ENCODE data around the gene KCNIP3. TPM values are rescaled to one million over a fixed set of nuclear protein-coding genes. Genes with fewer than 3 reads are reported as not detected.

The KCNIP3 gene
- polyA plus RNA-seq, 1 of the 3 experiments (the other 2 are of a cell fraction), result 0.97 TPM

DNA sequence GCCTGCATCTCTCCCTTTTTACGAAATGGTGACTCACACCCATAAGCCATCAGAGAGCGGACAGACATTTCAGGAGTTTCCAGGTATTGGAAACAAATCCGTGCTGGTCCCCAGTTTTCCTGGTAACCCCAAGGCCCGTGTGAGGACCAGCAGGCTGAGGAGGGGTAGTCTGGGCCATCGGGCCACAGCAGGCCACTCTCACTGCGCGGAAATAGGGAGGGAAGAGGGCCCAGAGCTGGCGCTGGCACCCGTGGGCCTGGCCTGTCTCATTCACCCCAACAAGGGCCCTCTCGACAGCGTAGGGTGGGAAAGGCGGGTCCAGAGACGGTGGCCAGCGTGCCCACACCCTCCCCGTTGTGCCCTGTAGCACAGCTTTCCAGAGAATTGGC lies 91.7 kb downstream of the KCNIP3 start:
- Histone ChIP-seq H2AFZ (ENCODE audit: low read depth) (no peak overlapping the region; the same call in 1 of the 2 replicates), H3K9me2 (no peaks in the 10 kb centered on the region), H3K27ac (ENCODE audit: low read depth in 2 of 2, low read length in 1 of 2) (no peak overlapping the region), H3K9ac (no peak overlapping the region), H3K4me1 (ENCODE audit: control insufficient read depth in 1 of 2, insufficient read depth in 2 of 2, low read depth in 1 of 2, low read length in 1 of 2) (no peaks in the 10 kb centered on the region), H3K27me3 (ENCODE audit: insufficient read depth) (no peaks in the 10 kb centered on the region; the same call in 1 of the 2 replicates), H3K4me3 (ENCODE audit: low read depth in 2 of 2, low read length in 1 of 2) (peak overlapping the region in 1 of 2 experiments; percentile 29; a peak in 1 of 4 replicates), H3K79me2 (ENCODE audit: insufficient read depth) (no peaks in the 10 kb centered on the region), H3K9me3 (no peaks in the 10 kb centered on the region), H3K36me3 (replicated peaks in 1 of 2; ENCODE audit: control insufficient read depth in 1 of 2, insufficient read depth in 2 of 2, low read length in 1 of 2) (no peaks in the 10 kb centered on the region), H3F3A (replicated peaks; ENCODE audit: insufficient read depth) (no peaks in the 10 kb centered on the region), H3K4me2 (no peak overlapping the region), H4K20me1 (ENCODE audit: insufficient read depth) (no peaks in the 10 kb centered on the region)
- no peak for DNase-seq
- TF ChIP-seq RFX5 (IDR thresholded peaks at IDR 0.05; ENCODE audit: low read length) (no peak), TAF1 (IDR thresholded peaks at IDR 0.05; ENCODE audit: borderline replicate concordance, low read depth, low read length) (no peak), MEF2A (IDR thresholded peaks at IDR 0.05; ENCODE audit: borderline replicate concordance, low read depth) (no peak), SIN3A (IDR thresholded peaks at IDR 0.05; ENCODE audit: borderline replicate concordance, low read depth, low read length) (no peak), GATA2 (CRISPR knock-in tag; IDR thresholded peaks at IDR 0.05) (no peak), EZH2phosphoT487 (IDR thresholded peaks at IDR 0.05; ENCODE audit: borderline replicate concordance, low read depth) (no peak), TCF12 (IDR thresholded peaks at IDR 0.05) (no peak), RCOR1 (IDR thresholded peaks at IDR 0.05; ENCODE audit: low read length) (no peak), RAD21 (IDR thresholded peaks at IDR 0.05; ENCODE audit: low read length) (no peak), JUND (IDR thresholded peaks at IDR 0.05) (no peak), YY1 (IDR thresholded peaks at IDR 0.05; ENCODE audit: low read depth) (no peak), CHD2 (IDR thresholded peaks at IDR 0.05; ENCODE audit: low read length, partially characterized antibody) (no peak)
- ChIA-PET POLR2A (no interaction called here), CTCF (interaction anchor here (0.5 to 3.5 kb wide), 22 partner anchors 8 to 341 kb away, joined by 3 to 27 read pairs (median 5); partner anchors contain the start of gene FAHD2A)
- WGBS (ENCODE audit: low lambda C conversion rate), result 30% methylated on average over 10 of the region's 15 CpGs

DNA sequence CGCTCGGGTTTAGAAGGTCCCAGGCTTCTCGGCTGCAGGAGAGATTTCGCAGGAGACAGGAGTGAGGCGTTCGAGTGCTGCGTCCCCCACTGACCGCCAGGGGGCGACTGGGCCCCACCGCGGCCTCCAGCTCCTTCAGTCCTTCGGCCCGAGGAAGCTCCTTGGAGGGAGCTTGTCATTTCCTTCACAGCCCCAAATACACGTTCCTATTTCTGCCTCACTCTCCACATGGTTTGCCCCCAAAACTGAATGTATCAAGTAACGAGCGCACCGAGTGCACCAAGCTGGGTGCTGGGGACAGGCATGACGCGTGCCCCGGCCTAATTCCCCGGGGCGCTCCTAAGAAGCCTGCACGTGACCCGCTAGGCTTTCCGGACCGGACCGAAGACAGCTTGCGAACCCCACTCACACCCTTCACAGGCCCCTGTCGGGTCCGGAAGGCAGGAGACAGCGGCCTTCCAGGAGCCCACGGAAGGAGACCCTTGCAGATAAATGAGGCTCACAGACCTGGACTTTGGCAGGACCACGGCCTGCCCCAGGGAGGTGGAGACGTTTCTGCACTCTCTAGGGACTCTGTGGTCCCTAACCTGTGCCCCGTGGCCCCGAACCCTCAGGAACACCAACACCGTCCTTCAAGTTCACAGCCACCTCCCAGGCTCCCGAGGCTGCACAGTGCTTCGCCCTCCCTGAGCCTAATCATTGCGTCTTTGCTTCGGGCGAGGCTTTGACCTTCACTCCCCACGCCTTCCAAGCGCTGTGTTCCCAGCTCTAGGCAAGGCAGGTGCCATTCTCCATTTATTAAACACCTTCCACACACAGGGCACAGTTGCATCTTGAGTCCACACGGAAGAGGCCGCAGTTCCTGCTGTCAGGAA lies 92.3 kb downstream of the KCNIP3 start:
- Histone ChIP-seq H3K36me3 (replicated peaks in 1 of 2; ENCODE audit: control insufficient read depth in 1 of 2, insufficient read depth in 2 of 2, low read length in 1 of 2) (no peaks in the 10 kb centered on the region), H3K27me3 (ENCODE audit: insufficient read depth) (no peaks in the 10 kb centered on the region; the same call in 1 of the 2 replicates), H3K4me1 (ENCODE audit: control insufficient read depth in 1 of 2, insufficient read depth in 2 of 2, low read depth in 1 of 2, low read length in 1 of 2) (no peaks in the 10 kb centered on the region), H3K9me2 (no peaks in the 10 kb centered on the region), H3K79me2 (ENCODE audit: insufficient read depth) (no peaks in the 10 kb centered on the region), H3K9ac (no peak overlapping the region), H3F3A (replicated peaks; ENCODE audit: insufficient read depth) (no peaks in the 10 kb centered on the region), H2AFZ (ENCODE audit: low read depth) (no peak overlapping the region; the same call in 1 of the 2 replicates), H3K27ac (ENCODE audit: low read depth in 2 of 2, low read length in 1 of 2) (no peak overlapping the region), H4K20me1 (ENCODE audit: insufficient read depth) (no peaks in the 10 kb centered on the region), H3K4me2 (no peak overlapping the region), H3K9me3 (no peaks in the 10 kb centered on the region), H3K4me3 (ENCODE audit: low read depth in 2 of 2, low read length in 1 of 2) (peak overlapping the region in 1 of 2 experiments; percentile 29; a peak in 1 of 4 replicates)
- 70% methylated on average over 24 of the region's 46 CpGs for WGBS (ENCODE audit: low lambda C conversion rate)
- CTCF ChIA-PET, result interaction anchor here (0.5 to 3.5 kb wide), 25 partner anchors 8 to 345 kb away, joined by 3 to 27 read pairs (median 5); partner anchors contain the start of gene FAHD2A
- DNase-seq, result peak; percentile 86
- POLR2A ChIA-PET, result no interaction called here
- TF ChIP-seq SMC3 (IDR thresholded peaks at IDR 0.05; ENCODE audit: low read depth, low read length) (peak; percentile 70), RAD21 (IDR thresholded peaks at IDR 0.05; ENCODE audit: low read length) (peak; percentile 67)
- TF ChIP-seq, protein P1, sequence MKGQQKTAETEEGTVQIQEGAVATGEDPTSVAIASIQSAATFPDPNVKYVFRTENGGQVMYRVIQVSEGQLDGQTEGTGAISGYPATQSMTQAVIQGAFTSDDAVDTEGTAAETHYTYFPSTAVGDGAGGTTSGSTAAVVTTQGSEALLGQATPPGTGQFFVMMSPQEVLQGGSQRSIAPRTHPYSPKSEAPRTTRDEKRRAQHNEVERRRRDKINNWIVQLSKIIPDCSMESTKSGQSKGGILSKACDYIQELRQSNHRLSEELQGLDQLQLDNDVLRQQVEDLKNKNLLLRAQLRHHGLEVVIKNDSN (IDR thresholded peaks at IDR 0.05; ENCODE audit: borderline replicate concordance, low read depth), result no peak
- TF ChIP-seq, protein P2, sequence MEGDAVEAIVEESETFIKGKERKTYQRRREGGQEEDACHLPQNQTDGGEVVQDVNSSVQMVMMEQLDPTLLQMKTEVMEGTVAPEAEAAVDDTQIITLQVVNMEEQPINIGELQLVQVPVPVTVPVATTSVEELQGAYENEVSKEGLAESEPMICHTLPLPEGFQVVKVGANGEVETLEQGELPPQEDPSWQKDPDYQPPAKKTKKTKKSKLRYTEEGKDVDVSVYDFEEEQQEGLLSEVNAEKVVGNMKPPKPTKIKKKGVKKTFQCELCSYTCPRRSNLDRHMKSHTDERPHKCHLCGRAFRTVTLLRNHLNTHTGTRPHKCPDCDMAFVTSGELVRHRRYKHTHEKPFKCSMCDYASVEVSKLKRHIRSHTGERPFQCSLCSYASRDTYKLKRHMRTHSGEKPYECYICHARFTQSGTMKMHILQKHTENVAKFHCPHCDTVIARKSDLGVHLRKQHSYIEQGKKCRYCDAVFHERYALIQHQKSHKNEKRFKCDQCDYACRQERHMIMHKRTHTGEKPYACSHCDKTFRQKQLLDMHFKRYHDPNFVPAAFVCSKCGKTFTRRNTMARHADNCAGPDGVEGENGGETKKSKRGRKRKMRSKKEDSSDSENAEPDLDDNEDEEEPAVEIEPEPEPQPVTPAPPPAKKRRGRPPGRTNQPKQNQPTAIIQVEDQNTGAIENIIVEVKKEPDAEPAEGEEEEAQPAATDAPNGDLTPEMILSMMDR (IDR thresholded peaks at IDR 0.05), result peak; percentile 87
